Psoas muscle (tissue), 8 donors: ENCODE results near the gene MARF1. TPM values are rescaled to one million over a fixed set of nuclear protein-coding genes. Genes with fewer than 3 reads are reported as not detected.
A peak's percentile ranks its signal among the peaks of the same experiment; 100 is the strongest.

Experiments
- ATAC-seq, 4 donors: fragments of 200-7000 bp; cut with Tn5 transposase; one replicate each; pipeline ENCODE4 v1.9.1; 2020; ENCODE audit warnings: moderate library complexity in 3 of 4, mild to moderate bottlenecking in 2 of 4
- DNase-seq, 2 donors: peaks; one replicate each; pipeline ENCODE4 v3.0.0-alpha.2; 2020
- H3K27ac ChIP-seq: fragments of 200-600 bp; one replicate; pipeline ENCODE4 v1.8.0; 2022
- H3K27me3 ChIP-seq, 3 donors: fragments of 200-600 bp in 1 of 3; one replicate each; pipeline versions ENCODE4 v1.6.1 to v1.8.0; 2013 to 2022; ENCODE audit warnings: low read length in 2 of 3, mild to moderate bottlenecking in 2 of 3, moderate library complexity in 1 of 3; ENCODE audit not compliant: insufficient read depth in 3 of 3
- H3K36me3 ChIP-seq, 2 donors: fragments of 200-600 bp in 1 of 2; one replicate each; pipeline versions ENCODE4 v1.6.1 to v1.8.0; 2013 to 2022; ENCODE audit warnings: low read depth in 1 of 2, mild to moderate bottlenecking in 1 of 2, moderate library complexity in 1 of 2; ENCODE audit not compliant: insufficient read depth in 1 of 2
- H3K4me1 ChIP-seq: fragments of 200-600 bp; one replicate; pipeline ENCODE4 v1.8.0; 2022
- H3K4me3 ChIP-seq: fragments of 200-600 bp; one replicate; pipeline ENCODE4 v1.8.0; 2022; ENCODE audit warnings: mild to moderate bottlenecking
- H3K9me3 ChIP-seq: fragments of 200-600 bp; one replicate; pipeline ENCODE4 v1.8.0; 2022
- WGBS, 3 donors: extraction: QIAGEN DNeasy Blood & Tissue Kit; methylation state at CpG; one replicate each; pipeline versions ENCODE4 v1.1.6 to v1.1.7; 2013; 5-methylcytosine and 5-hydroxymethylcytosine counted together
- intact Hi-C, 2 donors: fragments of 100-400 bp; cut with DNase I; formaldehyde crosslinking; loops; one replicate each; pipeline versions ENCODE4 v1.11.0 to v1.14.2; 2022
- polyA plus RNA-seq, 3 donors: library from polyadenylated mRNA; stranded (reverse); fragments of 200-250 nt; gene quantifications; one replicate each; pipeline ENCODE4 v1.2.3, GENCODE V29; 2013
- total RNA-seq, 4 donors: library from RNA; stranded (reverse); fragmentation: NEBNext Ultra II Directional in 2 of 4; extraction: Animal tissue kit (Norgen Biotek cat#: 25700) in 2 of 4; gene quantifications; one replicate each; pipeline versions ENCODE4 v1.2.1 to v1.2.4, GENCODE V29; 2021 to 2023
- TF ChIP-seq, protein P1 (sequence below): fragments of 200-600 bp; IDR thresholded peaks from one replicate; pipeline ENCODE4 v1.8.0; 2022; ENCODE audit warnings: antibody characterized with exemption
- donor health status: healthy with polysubstance abuse.
- donor health status: DM: no; HTN: no; CAD: no; lungs with moderate emphysema.
- donor health status: Bipolar disorder and iron deficiency.
- donor health status: healthy.
- donor health status: DM: yes; HTN: yes; CAD: no.
- donor health status: DM: no; HTN: no; CAD: no.
- donor health status: DM: no; HTN: no; CAD: no.
- donor health status: DM: yes; HTN: yes; CAD: no.

The MARF1 gene
- total and polyA plus RNA-seq, 7 donors = 13.4 to 91.5 (median 41.7) TPM

DNA sequence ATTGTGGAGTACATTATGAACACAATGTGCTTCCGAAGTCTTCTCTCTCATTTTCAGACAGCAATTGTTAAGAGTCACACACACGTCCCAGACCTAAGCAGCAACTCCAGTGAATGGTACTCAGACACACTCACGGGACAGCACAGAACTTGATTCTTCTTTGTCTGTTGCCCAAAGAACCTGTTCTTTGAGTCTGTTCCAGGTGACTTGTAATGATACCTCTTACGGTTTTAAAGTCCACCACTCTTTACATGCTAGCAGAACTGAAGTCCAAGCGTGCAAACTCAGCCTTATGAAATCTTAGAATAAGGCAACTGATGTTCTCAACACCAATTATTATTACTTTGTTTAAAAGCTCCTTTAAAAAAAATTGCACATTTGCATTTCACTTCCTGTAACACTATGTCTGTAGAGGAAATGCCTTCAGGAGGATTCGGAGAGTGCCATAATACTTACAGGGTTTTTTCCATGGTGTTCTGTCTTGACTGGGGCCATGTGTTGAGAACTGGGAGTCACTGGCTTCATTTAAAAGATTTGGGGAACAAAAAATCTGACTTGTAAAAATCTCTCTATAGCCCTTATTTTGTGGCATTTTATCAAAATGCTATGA, 48.1 kb downstream of the MARF1 start:
- Histone ChIP-seq H3K4me1 (peaks cover 20% of the 10 kb centered on the region), H3K27me3 (no peaks in the 10 kb centered on the region), H3K36me3 (peaks cover 6 to 55% of the 10 kb centered on the region in 2 donors), H3K9me3 (no peaks in the 10 kb centered on the region), H3K4me3 (no peak overlapping the region), H3K27ac (peak overlapping the region; percentile 1)
- DNase-seq (no peak), ATAC-seq (no peak)
- TF ChIP-seq, protein P1, sequence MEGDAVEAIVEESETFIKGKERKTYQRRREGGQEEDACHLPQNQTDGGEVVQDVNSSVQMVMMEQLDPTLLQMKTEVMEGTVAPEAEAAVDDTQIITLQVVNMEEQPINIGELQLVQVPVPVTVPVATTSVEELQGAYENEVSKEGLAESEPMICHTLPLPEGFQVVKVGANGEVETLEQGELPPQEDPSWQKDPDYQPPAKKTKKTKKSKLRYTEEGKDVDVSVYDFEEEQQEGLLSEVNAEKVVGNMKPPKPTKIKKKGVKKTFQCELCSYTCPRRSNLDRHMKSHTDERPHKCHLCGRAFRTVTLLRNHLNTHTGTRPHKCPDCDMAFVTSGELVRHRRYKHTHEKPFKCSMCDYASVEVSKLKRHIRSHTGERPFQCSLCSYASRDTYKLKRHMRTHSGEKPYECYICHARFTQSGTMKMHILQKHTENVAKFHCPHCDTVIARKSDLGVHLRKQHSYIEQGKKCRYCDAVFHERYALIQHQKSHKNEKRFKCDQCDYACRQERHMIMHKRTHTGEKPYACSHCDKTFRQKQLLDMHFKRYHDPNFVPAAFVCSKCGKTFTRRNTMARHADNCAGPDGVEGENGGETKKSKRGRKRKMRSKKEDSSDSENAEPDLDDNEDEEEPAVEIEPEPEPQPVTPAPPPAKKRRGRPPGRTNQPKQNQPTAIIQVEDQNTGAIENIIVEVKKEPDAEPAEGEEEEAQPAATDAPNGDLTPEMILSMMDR = no peak
- WGBS, 3 donors = 65 to 83% (median 67%) methylated on average over 6 of the region's 6 CpGs
- intact Hi-C loops = loop anchor here in 1 of 2 donors (10.0 kb wide), 1 partner anchor 50 kb away; the partner anchor contains the start of gene MARF1

DNA sequence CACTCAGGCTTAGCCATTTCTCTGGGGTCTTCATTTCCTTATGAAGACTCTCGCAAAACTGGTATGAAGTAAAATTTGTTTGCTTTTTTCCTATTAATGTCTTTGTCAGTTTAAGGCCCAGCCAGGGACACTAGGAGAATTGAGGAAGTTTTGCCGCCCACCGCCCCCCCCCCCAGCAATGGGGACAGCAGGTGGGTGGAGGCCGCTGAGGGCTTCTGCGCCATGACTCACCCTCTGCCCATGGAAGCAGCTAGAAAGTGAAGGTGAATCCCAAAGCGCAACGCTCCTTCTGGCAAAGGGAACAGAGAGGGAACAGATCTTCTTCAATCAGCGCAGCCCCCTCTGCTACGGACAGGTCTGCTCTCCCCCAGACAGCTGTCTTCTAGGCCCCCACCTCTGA, 49.7 kb downstream of the MARF1 start:
- ATAC-seq (no peak), DNase-seq (no peak)
- TF ChIP-seq, protein P1 = no peak
- 87 to 88% (median 88%) methylated on average over 9 of the region's 9 CpGs for WGBS, 3 donors
- peak overlapping the region; percentile 18 for H3K27ac ChIP-seq
- H3K9me3 ChIP-seq = no peaks in the 10 kb centered on the region
- no peaks in the 10 kb centered on the region for H3K27me3 ChIP-seq
- no peak overlapping the region for H3K4me3 ChIP-seq
- H3K36me3 ChIP-seq = peaks cover 5 to 50% of the 10 kb centered on the region in 2 donors
- H3K4me1 ChIP-seq = peaks cover 19% of the 10 kb centered on the region
- intact Hi-C loops = loop anchor here in 1 of 2 donors (10.0 kb wide), 1 partner anchor 52 kb away; the partner anchor contains the start of gene MARF1

DNA sequence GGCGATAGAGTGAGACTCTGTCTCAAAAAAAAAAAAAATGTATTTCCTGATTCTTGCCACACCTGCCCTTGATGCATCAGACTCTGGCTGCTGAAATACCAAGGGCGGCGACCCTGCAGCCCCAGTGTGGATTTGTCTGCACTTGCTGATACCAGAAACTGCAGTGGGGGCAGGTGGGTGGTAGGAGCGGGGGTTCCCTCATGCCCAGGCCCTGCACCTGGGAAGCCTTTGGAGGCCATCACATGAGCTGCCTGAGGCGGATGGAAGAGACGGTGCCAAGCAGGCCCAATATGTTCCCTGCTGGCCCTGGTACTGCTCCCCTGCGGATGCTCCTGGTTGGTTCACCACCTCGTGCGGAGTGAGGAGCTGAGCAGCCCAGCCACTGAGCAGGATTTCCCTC, 50.6 kb downstream of the MARF1 start:
- intact Hi-C loops = loop anchor here in 1 of 2 donors (10.0 kb wide), 1 partner anchor 52 kb away; the partner anchor contains the start of gene MARF1
- 82 to 89% (median 88%) methylated on average over 9 of the region's 9 CpGs for WGBS, 3 donors
- DNase-seq = no peak
- peaks cover 5 to 42% of the 10 kb centered on the region in 2 donors for H3K36me3 ChIP-seq
- peak overlapping the region; percentile 32 for H3K27ac ChIP-seq
- no peaks in the 10 kb centered on the region for H3K9me3 ChIP-seq
- no peak for ATAC-seq
- no peaks in the 10 kb centered on the region for H3K27me3 ChIP-seq
- no peak overlapping the region for H3K4me3 ChIP-seq
- peaks cover 16% of the 10 kb centered on the region for H3K4me1 ChIP-seq
- TF ChIP-seq, protein P1 = no peak

DNA sequence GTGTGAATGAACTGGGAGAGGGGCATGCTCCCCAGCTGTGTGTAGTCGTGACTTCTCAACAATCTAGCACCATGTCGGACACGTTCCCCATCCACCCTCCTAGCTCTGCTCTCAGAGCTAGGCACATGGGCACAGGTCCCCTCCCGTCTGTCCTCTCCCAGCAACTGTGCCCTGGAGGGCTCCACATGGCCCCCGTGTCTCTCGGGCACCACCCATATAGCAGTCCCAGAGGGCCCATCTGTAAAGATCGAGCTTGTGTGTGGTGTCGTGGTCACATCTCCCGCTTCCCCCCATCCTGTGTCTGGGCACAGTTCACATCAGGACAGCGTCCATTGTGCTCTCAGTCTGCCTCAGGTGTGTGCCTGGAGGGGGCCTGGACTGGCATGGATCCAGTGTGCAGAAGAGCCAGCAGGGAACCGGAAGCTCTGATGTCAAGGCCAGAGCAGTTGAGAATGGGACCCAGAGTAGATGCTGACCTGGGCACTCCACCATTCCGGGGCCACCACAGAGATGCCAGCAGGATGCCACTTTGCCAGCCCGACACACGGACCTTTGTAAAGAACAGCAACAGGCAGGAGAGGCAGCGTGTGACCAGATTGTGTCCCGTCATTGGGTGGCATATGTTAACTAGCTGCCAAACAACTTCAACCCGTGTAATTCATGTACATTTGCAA, 55.7 kb downstream of the MARF1 start:
- Histone ChIP-seq H3K4me1 (peaks cover 9% of the 10 kb centered on the region), H3K4me3 (no peak overlapping the region), H3K9me3 (peaks cover 4% of the 10 kb centered on the region), H3K27ac (no peak overlapping the region), H3K27me3 (no peaks in the 10 kb centered on the region), H3K36me3 (peaks cover 0 to 39% of the 10 kb centered on the region in 2 donors)
- 94 to 96% (median 95%) methylated on average over 17 of the region's 17 CpGs for WGBS, 3 donors
- DNase-seq (no peak), ATAC-seq (no peak)
- TF ChIP-seq, protein P1 = no peak
- intact Hi-C loops = no loop called here
